G401 (cell line): ENCODE results near the gene TXNDC5. TPM values are rescaled to one million over a fixed set of nuclear protein-coding genes. Genes with fewer than 3 reads are reported as not detected.

Experiments used
- DNase-seq: peaks from one replicate; pipeline ENCODE4 v3.0.0-alpha.2; 2015; ENCODE audit warnings: low spot score
- in situ Hi-C: cut with HindIII; loops from 2 replicates; pipeline ENCODE4 v1.10.0; 2016; ENCODE audit warnings: low sequenced_read_pairs, mixed read lengths
- total RNA-seq: library from RNA; depleted of rRNA; stranded (reverse); fragments of >200 nt; shearing (Covaris generic); gene quantifications from 2 replicates; pipeline ENCODE4 v1.2.3, GENCODE V29; 2014; rRNA removed

The TXNDC5 gene
- 250 and 311 TPM in 2 replicates for total RNA-seq

DNA sequence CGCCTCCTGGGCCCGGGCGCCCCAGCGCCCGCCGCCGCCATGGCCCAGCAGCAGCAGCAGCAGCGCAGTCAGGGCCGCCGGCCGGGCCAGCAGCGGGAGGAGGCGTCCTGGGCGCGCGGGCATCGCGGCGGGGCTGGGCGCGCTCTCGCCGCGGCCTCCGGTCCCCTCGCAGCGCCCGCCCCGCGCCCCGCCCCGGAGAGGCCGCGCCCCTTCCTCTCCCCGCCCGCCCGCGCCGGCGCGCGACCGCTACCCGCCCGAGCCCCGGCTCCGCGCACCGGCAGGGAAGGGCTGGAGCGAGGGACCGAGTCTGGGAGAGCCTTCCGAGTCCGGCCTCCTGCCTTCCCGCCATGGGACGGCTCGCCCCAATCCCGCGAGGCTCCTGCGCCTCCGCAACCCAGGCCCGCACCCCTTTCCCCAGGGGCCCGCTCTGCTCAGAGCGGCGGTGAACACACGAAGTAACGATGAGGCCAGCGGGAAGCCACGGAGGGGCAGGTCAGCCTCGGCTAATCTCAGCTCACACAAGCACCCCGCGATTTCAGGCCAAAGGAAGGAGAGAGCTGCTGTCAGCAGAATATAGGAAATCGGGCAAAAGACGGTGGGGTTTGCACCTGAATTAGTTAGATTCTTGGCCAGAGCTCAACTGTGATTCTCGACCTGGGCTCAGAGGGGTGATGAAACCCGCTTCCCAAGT, at the start of gene TXNDC5:
TSS of gene TXNDC5 (minus strand) at position 135 of the 691 bp plus-strand sequence. CDS start at position 123, 12 bp downstream.
- peak; percentile 66 for DNase-seq
- in situ Hi-C loops = no loop called here

DNA sequence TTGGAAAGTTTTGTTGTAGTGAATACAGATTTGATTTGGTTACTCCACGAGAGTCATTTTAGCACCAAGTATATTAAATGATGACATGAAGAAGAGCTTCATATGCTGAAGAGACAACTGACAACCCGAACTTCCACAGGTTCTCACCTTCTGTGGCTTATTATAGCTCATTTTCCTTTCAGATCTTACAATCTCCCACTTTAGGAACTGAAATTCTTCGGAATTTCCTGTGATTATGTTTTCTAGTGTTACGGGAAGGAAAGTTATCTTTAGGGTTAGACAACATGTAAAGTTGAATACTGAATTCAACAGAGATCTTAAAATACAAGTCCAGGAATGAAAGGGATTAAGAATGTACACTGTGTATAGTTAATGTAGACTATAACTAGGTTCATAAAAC, 49.6 kb upstream of the TXNDC5 start:
- in situ Hi-C loops = no loop called here

DNA sequence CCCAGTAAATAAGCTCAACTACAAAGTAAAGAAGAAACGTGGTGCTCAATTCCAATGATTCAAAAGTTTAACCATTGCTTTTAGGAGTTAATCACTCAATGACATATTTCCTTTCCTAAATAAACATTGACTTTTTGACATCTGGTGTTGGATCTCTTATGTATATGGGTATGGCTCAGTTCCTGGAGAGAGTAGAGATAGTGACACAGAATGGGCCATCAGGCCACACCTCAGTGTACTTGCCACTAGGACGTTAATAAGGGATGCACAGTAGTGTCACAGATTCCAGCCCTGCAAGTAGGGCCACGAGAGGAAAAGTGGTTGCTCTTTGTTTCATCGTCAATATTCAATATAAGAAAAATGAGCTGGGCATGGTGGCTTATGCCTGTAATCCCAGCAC, 48.9 kb upstream of the TXNDC5 start:
- no peak for DNase-seq
- in situ Hi-C loops = no loop called here

More for the DNA sequence above, 49.6 kb upstream of the TXNDC5 start:
- DNase-seq = no peak

DNA sequence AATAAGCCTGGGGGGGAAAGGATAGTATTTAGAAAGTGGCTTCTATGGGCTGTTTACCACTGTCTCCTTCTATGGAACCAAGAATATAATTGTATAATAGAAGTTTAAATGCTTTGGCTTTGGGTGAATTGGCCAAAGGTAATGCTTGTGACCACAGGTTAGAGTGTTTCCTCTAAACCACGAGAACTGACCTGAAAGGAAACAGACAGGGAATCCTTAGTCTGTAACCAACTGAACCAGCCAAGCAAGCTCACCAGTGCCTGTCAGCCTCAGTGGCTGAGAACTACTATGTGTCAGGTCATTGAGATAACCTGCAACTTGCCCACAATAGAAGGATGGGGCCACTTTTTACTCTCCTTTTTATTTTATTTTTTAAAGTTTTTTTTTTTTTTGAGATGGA, 47.9 kb upstream of the TXNDC5 start:
- DNase-seq = no peak
- in situ Hi-C loops = no loop called here

DNA sequence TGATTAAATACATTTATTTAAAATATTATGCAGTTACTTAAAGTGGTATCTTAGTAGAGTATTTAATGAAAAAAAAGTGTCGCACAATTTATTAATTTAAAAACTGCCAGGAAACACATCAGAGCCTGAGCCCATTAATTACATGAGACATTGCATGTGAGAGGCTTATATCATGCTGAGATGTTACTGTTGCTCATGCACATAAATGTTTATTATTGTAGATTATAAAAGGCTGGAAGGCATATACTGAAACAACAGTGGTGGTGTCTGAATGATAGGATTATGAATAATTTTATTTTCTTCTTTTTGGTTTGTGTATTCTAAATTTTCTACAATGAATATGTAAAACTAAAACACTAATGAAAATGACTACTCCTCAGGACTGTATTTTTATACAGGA, 45.7 kb upstream of the TXNDC5 start:
- in situ Hi-C loops = no loop called here
- DNase-seq = no peak

DNA sequence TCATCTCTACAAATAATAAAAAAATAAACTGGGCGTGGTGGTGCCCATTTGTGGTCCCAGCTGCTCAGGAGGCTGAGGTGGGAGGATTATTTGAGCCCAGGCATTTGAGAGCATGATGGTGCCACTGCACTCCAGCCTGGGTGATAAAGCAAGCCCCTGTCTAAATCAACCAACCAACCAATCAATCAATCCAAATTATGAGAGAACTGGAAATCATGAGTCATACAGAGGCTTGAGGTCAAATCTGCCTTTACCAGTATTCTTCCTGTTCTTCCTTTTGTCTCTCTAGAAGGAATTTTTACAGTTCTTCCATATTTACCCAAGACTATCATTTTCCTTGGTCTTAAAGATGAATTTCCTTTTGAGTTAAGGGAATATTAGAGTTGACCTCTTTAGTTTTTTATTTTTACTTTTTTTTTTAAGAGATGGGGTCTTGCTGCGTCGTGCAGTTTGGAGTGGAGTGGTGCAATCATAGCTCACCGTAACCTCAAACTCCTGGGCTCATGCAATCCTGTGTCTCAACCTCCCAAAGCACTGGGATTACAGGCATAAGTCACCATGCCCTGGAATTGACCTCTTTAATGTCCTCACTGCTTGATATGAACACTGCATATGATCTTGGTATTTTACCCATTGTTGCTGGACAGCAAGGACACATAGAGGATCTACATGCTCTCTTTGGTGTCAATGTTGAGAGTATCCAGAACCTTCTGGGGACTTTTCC, 44.1 kb upstream of the TXNDC5 start:
- DNase-seq = no peak
- in situ Hi-C loops = no loop called here

DNA sequence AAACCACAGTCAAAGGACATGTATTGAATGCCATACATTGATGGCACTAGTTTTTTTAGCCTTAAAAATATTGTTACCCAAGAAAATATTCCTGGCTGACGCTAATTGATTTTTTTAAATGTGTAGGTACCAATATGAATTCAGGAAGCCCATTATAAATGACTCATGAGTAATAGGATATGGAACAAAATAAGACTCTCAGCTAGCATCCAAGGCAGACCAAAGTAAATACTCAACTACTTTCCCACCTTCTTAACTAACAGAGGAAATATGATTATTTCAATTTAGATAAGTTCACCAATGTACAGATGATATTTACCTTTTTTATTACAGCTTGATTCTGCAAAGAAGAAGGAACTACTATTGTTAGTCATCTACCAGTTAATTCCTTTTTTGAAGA, 43.2 kb upstream of the TXNDC5 start:
- in situ Hi-C loops = no loop called here
- DNase-seq = no peak

DNA sequence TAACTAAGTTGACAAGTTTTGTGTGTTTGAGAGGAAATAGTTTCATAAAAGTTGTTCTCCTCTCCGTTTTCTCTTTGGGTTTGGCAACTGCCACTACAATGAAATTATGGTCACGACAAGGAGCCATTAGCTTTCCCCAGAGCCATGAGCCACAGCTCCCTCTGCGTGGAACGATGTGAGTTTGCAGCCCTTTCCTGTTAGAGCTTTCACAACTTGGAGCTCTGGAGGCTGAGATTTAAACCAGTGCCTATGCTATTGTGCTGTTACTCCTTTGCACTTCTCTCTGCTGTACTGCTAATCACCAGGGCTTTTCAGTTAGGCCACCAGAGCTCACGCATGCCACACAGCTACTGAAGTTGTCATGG, 29.3 kb upstream of the TXNDC5 start:
- in situ Hi-C loops = no loop called here
- no peak for DNase-seq

DNA sequence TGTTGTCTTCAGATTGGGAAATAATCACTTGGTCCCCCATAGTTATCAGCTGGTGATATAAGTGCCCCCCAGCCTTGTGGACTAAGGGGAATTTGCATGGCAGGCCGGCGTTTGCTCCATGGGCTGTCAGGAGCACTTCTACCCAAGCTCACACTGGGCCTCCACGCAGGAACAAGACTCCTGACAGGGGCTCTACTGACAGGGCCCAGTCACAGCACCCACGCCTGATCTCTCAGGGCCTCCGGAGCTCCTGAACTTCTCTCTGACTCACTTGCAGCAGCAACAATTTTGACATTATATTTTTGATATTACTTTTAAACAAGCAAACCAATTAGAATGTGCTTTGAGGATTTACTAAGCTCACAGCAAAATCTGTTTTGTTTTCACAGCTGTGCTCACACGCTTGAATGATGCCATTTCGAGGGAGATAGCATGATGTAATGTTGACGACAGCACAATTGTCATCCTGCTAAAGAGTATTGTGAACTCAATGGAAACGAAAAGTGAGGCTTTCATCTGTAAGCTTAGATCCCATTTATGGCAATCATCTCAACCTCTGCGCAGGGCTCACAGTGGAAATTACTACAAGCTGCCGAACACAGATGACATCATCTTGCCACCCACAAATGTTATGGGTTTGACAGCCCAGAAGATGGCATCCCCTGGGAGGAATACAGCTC, 28.7 kb upstream of the TXNDC5 start:
- DNase-seq = no peak
- in situ Hi-C loops = no loop called here

DNA sequence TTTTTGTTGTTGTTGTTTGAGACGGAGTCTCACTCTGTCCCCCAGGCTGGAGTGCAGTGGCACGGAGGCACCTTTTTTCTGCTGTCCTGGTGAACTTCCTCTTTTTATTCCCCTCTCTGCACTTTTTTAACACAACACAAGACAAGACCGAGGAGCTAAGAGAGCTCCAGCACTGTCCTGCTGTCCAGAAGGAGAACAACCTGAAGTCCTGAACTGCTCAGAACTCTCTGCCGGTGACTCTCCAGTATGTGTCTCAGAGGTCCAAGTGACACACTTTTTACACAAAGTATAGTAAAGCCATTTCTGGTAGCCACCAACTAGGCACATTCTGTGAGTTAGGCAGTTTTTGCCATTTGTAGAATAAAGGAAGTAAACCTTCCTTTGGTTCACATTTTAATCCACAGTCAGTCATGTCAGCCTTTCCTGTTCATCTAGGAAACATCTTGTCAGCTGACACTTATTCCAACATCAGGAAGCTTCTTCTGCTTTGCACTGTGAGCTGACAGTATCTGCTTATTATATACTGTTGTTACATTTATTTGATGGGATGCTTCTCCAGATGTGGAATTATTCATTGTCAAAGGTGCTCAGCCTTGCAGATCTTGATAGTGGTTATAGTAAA, 28.1 kb upstream of the TXNDC5 start:
- in situ Hi-C loops = no loop called here
- no peak for DNase-seq

DNA sequence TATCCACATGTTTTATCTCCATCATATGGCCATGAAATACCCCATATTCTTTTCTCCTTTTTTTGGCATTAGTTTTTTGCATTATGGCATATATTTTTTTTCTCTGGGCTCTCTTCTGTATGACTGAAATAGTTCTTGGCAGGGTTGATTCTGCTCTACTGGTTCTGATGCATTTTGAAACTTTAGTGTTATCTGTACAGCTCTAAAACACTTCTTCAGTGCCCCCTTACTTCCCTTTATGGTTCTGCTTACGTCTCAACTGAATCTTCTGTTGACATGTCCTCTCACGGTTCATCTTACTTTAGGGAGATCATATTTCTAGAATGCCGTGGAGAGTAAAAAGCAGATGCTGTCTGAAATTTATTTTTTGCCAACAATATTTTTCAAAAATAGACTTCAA, 23.2 kb upstream of the TXNDC5 start:
- in situ Hi-C loops = no loop called here
- no peak for DNase-seq

DNA sequence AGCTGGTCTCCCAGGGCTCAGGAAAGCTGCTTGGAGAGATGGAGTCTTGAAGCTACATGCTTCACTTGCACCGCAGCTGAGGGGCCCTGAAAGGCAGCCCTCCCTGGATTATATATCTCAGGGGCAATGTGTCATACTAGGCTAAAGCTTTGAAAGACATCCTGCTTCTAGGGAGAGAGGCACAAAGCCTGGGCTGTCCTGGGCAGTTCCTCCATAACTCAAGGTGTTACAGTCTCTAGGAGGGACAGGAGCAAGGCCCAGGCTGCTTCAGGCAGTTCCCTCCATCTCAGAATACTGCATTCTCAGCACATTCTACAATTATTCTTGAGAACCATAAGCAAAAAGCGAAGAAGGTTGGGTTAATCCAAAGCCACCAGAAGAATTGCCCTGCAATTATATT, 22.0 kb upstream of the TXNDC5 start:
- in situ Hi-C loops = no loop called here
- DNase-seq = no peak

DNA sequence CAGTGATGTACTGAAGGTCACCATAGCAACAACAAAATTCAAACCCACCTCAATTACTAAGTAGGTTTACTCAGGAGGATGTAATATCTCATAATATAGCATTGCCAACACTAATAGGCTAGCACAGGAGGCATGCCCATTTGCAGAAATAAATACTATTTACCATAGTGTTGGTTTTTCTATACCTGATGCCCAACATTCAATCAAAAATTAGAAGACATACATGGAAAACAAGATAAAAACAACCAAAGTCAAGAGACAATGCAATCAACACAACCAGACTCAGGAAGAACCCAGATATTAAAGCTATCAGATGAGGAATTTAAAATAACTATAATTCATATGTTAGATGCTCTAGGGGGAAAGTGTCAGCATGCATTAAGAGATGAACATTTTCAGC, 14.3 kb upstream of the TXNDC5 start:
- DNase-seq = no peak
- in situ Hi-C loops = no loop called here

DNA sequence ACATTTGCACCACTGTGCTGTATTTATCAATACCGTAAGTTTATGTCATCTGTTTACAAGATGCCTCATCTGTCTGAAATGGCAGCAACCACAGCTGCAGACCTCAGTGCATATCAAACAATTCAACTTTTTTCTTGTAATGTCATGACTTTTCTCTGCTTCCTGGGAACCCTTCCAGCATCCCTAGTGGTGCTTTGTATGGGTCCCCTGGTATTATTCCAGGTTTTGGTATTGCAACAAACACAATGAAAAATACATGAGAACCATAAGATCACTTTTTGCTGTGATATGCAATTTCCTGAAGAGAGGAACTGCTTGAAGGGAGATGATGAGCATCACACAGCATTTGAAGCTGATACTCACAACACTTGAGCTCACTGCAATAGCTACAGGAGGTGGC, 12.0 kb upstream of the TXNDC5 start:
- in situ Hi-C loops = no loop called here
- no peak for DNase-seq

DNA sequence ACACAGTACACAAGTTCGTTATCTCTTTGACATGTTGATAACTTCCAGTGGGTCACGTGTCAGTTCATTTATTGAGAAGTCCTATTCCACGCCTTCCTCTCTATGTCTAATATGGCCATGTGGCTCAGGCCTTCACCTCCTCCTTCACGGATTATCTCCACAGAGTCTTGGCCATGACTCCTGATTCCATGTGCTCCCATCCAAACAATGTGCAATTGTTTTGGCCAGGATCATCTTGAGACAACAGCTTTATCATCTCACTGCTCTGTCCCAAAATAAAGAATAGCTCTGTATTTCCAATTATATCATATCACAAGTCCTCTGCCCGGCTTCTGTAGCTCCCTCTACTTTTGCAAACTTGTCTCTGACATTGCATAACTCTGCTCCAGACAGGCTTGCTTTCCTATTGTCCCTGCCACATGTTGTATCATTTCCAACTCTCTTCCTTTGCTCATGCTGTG, 11.1 kb upstream of the TXNDC5 start:
- no peak for DNase-seq
- in situ Hi-C loops = no loop called here

DNA sequence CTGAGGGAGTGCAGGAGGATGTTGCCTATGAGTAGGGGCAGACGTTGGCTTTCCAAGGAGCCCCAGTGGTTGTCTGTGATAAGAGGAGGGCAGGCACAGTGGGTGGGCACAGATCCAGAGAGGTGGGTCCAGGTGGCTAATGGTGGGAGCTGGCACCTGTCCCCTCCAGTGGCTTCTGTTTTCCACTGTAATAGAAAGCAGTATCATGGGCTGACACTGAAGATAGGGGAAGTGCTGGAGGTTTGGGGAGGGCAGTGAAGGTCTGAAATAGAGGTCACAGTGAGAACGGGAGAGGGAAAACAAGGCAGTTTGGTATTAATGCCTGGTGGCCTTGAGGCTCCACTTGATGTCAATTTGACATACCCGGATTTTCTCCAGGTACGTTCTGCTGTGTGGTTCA, 10.5 kb upstream of the TXNDC5 start:
- no peak for DNase-seq
- in situ Hi-C loops = no loop called here

DNA sequence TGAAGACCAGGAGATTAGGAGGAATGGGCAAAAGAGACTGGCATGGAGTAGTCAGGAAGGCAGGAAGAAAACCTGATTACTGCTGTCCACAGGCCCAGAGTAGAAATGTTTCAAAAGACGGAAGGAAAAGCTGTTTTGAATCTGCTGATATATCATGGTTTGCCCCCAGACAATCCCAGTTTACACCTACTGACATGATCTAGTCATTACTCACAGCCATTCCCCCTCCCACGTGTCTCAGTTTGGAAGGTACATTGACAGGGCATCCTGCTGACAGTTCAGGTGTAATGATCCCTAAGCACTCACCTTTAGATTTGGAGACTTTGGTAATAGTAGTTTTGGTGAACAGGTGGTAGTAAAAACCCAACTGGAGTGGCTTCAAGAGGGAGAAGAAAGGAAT, 9.8 kb upstream of the TXNDC5 start:
- in situ Hi-C loops = no loop called here
- no peak for DNase-seq

DNA sequence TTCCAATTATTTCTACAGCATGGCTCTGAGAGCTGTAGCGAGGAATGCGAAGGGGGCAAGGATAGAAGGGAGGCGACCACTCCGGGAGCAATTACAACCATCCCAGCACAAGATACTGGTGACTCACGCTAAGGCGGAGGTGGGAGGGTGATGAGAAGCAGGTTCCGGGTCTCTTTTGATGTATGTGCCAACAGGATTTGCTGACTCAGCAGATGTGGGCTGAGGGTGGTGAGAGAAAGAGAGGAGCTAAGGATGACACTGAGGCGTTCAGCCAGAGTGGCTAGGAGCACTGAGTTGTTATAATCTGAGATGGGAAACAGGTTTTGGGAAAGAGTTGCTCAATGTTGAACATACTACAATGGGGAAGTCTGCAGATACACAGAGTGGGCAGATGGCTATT, 9.3 kb upstream of the TXNDC5 start:
- DNase-seq = no peak
- in situ Hi-C loops = no loop called here

DNA sequence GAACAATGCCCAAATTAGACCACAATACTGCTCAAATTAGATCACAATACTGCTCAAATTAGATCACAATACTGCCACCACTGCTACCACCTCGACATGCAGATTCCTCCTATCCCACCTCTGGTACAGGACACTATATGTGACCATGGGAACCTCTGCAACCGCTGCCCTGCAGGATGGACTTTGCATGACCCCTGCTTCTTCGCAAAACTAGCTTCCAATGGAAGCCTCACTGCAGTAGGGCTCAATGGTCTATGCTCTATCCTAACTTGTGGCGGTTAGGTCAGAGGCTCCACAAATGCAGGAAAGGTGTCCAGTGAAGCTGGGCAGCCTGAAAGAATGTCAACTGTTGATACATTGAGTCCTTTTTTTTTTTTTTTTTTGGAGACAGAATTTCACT, 7.8 kb upstream of the TXNDC5 start:
- in situ Hi-C loops = no loop called here
- no peak for DNase-seq

DNA sequence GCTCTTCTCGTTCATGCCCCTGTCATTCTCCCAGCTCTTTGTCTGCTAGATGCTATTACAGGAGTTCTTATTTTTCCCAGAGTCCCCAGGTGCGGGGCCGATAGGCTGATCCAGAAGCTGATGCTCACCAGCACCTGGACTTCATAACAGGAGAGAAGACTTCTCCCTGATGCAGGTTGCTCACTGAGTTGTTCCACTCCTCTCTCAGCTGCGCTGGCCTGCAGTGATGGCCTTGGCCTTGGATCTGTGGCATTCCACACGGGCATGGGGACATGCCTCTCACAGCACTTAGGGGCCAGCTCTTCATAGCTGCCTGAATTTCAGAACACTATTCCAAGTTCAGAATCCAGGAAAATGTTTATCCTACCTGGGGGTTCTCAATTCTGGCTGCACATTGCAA, 7.1 kb upstream of the TXNDC5 start:
- DNase-seq = no peak
- in situ Hi-C loops = no loop called here
